SJSA1 (cell line): ENCODE data around the gene SCAF1. TPM values are rescaled to one million over a fixed set of nuclear protein-coding genes. Genes with fewer than 3 reads are reported as not detected.

Source experiments
- DNase-seq, 2 experiments: peaks; one replicate each; pipeline ENCODE4 v3.0.0-alpha.2; 2015 to 2020; ENCODE audit warnings: low spot score in 2 of 2, low read depth in 1 of 2
- H3K27ac ChIP-seq: fragments of 250-450 bp; sonication (Bioruptor Pico); 2 replicates; pipeline ENCODE4 v1.5.1; 2020; ENCODE audit warnings: mild to moderate bottlenecking, moderate library complexity
- H3K27me3 ChIP-seq: fragments of 250-450 bp; sonication (Bioruptor Pico); replicated peaks from 2 replicates; pipeline ENCODE4 v1.5.1; 2020; ENCODE audit warnings: mild to moderate bottlenecking, moderate library complexity
- H3K36me3 ChIP-seq: fragments of 250-450 bp; sonication (Bioruptor Pico); 2 replicates; pipeline ENCODE4 v1.5.1; 2020; ENCODE audit warnings: mild to moderate bottlenecking
- H3K4me1 ChIP-seq: fragments of 250-450 bp; sonication (Bioruptor Pico); replicated peaks from 2 replicates; pipeline ENCODE4 v1.6.1; 2021; ENCODE audit warnings: mild to moderate bottlenecking
- H3K4me3 ChIP-seq: fragments of 250-450 bp; sonication (Bioruptor Pico); 2 replicates; pipeline ENCODE4 v1.5.1; 2020; ENCODE audit warnings: mild to moderate bottlenecking
- H3K9me3 ChIP-seq: fragments of 250-450 bp; sonication (Bioruptor Pico); replicated peaks from 2 replicates; pipeline ENCODE4 v1.5.1; 2020; ENCODE audit warnings: mild to moderate bottlenecking
- total RNA-seq: library from RNA; depleted of rRNA; stranded (reverse); fragments of >200 nt; shearing (Covaris generic); gene quantifications from 2 replicates; pipeline ENCODE4 v1.2.3, GENCODE V29; 2014; rRNA removed

The SCAF1 gene, protein sequence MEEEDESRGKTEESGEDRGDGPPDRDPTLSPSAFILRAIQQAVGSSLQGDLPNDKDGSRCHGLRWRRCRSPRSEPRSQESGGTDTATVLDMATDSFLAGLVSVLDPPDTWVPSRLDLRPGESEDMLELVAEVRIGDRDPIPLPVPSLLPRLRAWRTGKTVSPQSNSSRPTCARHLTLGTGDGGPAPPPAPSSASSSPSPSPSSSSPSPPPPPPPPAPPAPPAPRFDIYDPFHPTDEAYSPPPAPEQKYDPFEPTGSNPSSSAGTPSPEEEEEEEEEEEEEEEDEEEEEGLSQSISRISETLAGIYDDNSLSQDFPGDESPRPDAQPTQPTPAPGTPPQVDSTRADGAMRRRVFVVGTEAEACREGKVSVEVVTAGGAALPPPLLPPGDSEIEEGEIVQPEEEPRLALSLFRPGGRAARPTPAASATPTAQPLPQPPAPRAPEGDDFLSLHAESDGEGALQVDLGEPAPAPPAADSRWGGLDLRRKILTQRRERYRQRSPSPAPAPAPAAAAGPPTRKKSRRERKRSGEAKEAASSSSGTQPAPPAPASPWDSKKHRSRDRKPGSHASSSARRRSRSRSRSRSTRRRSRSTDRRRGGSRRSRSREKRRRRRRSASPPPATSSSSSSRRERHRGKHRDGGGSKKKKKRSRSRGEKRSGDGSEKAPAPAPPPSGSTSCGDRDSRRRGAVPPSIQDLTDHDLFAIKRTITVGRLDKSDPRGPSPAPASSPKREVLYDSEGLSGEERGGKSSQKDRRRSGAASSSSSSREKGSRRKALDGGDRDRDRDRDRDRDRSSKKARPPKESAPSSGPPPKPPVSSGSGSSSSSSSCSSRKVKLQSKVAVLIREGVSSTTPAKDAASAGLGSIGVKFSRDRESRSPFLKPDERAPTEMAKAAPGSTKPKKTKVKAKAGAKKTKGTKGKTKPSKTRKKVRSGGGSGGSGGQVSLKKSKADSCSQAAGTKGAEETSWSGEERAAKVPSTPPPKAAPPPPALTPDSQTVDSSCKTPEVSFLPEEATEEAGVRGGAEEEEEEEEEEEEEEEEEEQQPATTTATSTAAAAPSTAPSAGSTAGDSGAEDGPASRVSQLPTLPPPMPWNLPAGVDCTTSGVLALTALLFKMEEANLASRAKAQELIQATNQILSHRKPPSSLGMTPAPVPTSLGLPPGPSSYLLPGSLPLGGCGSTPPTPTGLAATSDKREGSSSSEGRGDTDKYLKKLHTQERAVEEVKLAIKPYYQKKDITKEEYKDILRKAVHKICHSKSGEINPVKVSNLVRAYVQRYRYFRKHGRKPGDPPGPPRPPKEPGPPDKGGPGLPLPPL
- 23.2 and 27.3 TPM in 2 replicates for total RNA-seq

DNA sequence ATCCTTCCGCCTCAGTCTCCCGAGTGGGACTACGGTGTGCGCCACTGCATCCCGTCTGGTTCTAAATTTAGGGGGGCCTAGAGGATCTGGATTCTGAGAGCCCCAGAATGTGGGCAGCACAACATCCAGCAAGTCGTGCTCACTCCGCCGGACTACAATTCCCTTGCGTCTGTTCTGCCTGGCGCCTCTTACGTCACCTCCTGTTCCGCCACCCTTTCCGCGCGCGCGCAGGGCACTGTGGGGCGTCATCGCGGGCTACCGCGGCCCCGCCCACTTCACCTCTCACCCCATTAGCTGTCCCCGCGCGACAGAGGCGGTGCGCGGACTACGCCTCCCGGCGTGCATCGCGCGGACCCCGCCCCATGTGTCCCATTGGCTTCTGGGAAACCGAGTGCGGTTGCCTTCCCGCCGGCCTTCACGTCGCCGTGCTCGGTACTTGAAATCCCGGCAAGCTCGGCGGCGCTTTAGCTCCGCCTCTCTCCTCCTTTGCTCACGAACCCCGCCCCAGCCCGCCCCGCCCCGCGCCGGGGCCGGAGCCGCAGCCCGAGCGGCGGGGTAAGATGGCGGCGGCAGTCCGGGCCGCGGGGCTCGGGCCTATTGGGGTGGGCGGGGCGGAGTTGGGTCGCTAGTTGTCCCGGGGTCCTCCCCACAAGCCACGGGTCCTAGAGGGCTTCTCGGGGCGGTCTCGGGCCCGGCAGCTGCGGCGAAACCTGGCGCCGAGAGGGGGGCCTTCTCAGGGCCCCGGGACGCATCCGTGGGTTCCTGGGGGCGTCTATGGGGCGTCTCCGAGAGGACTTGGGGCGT lies at the start of gene SCAF1:
Gene SCAF1 (plus strand): TSS at position 522 of the 804 bp plus-strand sequence. CDS start 2,818 bp downstream, outside the sequence.
- Histone ChIP-seq H3K4me3 (peak within 1 kb of the TSS; percentile 59), H3K27me3 (no peaks in the 10 kb centered on the region), H3K36me3 (peaks cover 30% of the 10 kb centered on the region), H3K27ac (peak within 1 kb of the TSS; percentile 100), H3K9me3 (no peaks in the 10 kb centered on the region), H3K4me1 (peaks cover 29% of the 10 kb centered on the region)
- peak; percentile 99 for DNase-seq

DNA sequence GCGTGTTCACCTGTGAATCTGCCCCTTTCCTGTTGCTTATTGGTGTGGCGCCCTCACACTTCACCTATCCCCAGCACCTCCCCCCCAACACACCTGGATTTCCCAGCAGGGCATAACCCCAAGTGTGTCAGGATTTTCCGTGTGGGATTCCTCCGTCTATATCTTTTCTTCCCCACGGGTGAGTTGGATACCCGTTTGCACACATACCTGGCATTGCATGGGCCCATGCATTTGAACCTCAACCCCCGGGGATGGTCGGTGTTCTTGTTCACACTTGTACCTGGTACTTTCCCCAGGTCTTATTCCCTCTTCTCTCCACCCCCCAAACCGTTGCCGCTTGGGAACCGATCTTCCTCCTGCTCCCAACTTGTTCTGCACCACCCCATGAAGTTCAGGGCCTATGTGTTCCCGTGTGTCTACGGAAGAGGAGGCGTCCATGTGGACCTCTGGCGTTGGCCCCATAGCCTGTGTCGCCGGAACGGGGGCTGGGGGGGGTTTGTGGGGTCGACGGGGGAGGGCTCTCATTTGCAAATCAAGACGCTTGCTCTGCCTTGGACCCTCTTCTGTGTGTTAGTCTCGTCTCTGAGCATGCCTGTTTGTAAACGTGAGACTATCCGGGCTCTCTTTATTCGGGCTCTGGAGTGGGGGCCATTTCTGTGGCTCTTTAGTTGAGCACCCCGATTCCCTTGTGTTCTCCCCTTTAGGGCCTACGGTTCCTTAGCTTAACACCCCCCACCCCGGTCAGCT lies 49.4 kb upstream of the SCAF1 start:
- DNase-seq, result peak in 1 of 2 experiments; percentile 28
- no peaks in the 10 kb centered on the region; the same call in 1 of the 2 replicates for H3K9me3 ChIP-seq
- peak overlapping the region; percentile 72 for H3K4me3 ChIP-seq
- H3K27ac ChIP-seq, result no peak overlapping the region
- no peaks in the 10 kb centered on the region for H3K27me3 ChIP-seq
- H3K36me3 ChIP-seq, result peaks cover 36% of the 10 kb centered on the region
- peaks cover 22% of the 10 kb centered on the region for H3K4me1 ChIP-seq

DNA sequence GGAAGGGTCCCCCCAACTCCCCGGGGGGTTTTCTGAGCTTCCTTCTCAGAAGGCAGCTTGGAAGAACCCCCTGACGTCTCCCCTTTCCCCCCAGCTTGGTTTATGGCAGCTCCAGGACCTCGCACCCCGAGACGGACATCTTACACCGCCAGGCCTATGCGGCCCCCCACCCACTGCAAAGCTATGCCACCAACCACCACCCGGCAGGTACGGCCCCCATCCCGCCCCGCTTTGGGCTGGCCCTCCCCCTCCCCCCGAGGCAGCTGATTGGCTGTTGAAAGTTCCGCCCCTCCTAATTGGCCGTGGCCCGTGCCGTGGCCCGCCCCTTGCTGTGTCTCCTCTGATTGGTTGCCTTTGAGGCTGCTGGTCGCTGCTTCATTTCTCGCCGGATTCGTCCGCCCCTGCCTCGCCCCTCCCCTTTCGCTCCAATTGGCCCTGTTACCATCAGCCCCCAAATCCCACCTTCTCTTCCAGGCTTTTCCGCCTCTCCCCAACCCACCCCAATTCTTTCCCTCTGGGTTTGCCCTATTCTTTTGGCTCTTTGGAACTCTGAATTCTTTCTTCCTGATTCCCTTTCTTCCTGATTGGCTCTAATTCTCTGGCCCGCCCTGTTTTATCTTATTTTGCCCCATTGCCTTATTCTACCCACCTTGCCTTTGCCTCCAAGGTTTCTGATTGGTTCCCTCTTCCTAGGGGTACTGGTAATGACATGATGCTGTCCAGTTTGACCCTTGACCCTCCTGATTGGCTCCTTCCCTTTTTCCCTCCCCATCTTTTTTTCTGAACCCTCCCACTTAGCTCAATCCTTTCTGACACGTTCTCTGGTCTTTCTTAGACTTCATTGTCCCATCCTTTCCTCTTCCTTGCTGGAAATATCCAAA lies 48.5 kb upstream of the SCAF1 start:
- peak; percentile 82 to 95 for DNase-seq

DNA sequence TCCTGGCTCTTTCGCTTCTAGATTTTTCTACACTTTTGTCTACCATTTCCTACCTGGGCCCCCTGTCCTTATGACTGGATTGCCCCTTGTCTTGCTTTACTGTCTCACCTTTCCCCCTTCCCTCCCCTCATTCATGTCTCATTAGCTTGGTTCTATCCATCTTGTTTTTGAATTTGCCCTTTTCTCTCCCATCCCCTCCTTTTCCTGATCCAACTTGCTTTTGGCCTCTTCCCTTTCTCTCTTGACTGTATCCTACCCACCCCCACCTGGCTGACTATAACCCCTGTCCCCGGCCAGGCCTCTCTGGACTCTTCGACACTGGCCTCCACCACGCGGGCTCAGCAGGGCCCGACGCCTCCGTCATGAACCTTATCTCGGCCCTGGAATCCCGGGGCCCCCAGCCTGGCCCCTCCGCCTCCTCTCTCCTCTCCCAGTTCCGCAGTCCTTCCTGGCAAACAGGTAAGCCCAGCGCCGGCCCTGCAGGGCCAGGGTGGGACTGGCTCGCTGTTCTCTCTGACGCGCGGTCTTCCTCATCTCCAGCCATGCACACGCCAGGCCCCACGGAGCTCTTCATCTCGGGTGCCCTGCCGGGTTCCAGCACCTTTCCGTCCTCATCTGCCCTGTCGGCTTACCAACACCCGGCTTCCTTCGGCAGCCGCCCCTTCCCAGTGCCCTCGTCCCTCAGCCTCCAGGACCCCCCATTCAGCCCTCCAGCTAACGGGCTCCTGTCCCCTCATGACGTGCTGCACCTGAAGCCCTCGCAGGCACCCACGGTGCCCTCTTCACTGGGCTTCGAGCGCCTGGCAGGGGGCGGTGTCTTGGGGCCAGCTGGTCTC lies 47.6 kb upstream of the SCAF1 start:
- Histone ChIP-seq H3K36me3 (peaks cover 51% of the 10 kb centered on the region), H3K4me3 (no peak overlapping the region), H3K27ac (no peak overlapping the region), H3K27me3 (no peaks in the 10 kb centered on the region), H3K9me3 (no peaks in the 10 kb centered on the region; the same call in 1 of the 2 replicates), H3K4me1 (peaks cover 22% of the 10 kb centered on the region)
- no peak for DNase-seq

More for the DNA sequence above, 48.5 kb upstream of the SCAF1 start:
- H3K27ac ChIP-seq, result no peak overlapping the region
- H3K4me3 ChIP-seq, result peak overlapping the region; percentile 72
- no peaks in the 10 kb centered on the region; the same call in 1 of the 2 replicates for H3K9me3 ChIP-seq
- H3K36me3 ChIP-seq, result peaks cover 42% of the 10 kb centered on the region
- H3K4me1 ChIP-seq, result peaks cover 22% of the 10 kb centered on the region
- H3K27me3 ChIP-seq, result no peaks in the 10 kb centered on the region

DNA sequence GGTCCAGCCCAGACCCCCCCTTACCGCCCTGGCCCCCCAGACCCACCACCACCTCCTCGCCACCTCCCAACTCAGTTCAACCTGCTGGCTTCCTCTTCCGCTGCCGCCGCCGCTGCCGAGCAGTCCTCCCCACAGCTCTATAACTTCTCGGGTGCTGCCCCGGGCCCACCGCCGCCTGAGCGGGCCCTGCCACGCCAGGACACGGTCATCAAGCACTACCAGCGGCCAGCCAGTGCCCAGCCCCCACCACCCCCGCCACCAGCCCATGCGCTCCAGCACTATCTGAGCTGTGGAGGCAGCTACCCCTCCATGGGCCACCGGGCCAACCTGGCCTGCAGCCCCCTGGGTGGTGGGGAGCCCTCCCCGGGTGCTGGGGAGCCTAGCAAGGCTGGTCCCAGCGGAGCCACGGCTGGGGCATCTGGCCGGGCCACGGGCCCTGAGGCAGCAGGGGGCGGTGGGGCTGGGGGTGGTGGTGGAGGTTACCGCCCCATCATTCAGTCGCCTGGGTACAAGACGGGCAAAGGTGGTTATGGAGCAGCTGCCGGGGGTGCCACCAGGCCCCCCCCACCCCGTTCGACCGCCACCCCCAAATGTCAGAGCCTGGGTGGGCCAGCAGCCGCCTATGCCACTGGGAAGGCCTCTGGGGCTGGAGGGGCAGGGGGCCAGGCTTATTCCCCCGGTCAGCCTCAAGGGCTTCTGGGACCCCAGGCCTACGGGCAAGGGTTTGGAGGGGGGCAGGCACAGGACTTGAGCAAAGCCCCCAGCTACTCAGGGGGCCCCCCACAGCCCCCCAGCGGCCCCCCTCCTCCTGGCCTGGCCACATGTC lies 46.8 kb upstream of the SCAF1 start:
- H3K9me3 ChIP-seq, result no peaks in the 10 kb centered on the region
- no peak overlapping the region for H3K27ac ChIP-seq
- H3K36me3 ChIP-seq, result peaks cover 59% of the 10 kb centered on the region
- no peaks in the 10 kb centered on the region for H3K27me3 ChIP-seq
- no peak overlapping the region for H3K4me3 ChIP-seq
- H3K4me1 ChIP-seq, result peaks cover 22% of the 10 kb centered on the region
- DNase-seq, result no peak

DNA sequence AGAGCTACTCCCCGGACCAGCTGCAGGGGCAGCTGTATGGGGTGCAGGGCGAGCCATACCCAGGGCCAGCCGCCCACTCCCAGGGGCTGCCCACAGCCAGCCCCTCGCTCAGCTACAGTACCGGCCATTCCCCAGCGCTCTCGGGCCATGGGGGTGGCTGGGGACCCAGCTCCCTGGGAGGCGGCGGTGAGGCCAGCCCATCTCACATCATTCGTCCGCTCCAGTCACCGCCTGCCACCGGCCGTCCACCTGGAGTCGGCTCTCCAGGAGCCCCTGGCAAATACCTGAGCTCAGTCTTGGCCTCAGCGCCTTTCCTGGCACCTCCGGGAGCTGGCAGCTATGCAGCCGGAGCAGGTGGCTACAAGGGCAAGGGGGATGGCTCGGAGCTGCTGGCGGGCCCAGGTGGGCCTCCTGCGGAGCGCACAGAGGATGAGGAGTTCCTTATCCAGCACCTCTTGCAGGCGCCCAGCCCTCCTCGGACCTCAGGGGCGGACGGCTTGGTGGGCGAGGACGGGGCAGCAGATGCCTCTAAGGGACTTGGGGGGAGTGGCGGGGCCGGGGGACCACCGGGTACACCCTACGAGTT lies 46.1 kb upstream of the SCAF1 start:
- DNase-seq, result no peak
- H3K4me1 ChIP-seq, result peaks cover 16% of the 10 kb centered on the region
- peaks cover 66% of the 10 kb centered on the region for H3K36me3 ChIP-seq
- no peaks in the 10 kb centered on the region for H3K27me3 ChIP-seq
- no peaks in the 10 kb centered on the region for H3K9me3 ChIP-seq
- H3K27ac ChIP-seq, result no peak overlapping the region
- no peak overlapping the region for H3K4me3 ChIP-seq

DNA sequence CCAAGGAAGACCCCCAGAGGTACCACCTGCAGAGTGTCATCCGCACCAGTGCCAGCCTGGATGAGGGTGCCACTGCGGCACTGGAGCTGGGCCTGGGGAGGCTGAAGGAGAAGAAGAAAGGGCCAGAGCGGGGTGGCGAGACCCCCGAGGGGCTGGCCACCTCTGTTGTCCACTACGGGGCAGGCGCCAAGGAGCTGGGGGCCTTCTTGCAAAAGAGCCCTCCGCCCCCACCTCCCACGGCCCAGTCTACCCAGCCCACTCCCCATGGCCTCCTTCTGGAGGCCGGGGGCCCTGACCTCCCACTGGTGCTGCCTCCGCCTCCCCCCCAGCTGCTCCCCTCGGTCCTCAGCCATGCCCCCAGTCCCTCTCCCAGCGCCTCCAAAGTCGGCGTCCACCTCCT lies 45.6 kb upstream of the SCAF1 start:
- Histone ChIP-seq H3K9me3 (no peaks in the 10 kb centered on the region), H3K27ac (no peak overlapping the region), H3K4me3 (no peak overlapping the region), H3K4me1 (peaks cover 16% of the 10 kb centered on the region), H3K27me3 (no peaks in the 10 kb centered on the region), H3K36me3 (peaks cover 71% of the 10 kb centered on the region)
- no peak for DNase-seq

DNA sequence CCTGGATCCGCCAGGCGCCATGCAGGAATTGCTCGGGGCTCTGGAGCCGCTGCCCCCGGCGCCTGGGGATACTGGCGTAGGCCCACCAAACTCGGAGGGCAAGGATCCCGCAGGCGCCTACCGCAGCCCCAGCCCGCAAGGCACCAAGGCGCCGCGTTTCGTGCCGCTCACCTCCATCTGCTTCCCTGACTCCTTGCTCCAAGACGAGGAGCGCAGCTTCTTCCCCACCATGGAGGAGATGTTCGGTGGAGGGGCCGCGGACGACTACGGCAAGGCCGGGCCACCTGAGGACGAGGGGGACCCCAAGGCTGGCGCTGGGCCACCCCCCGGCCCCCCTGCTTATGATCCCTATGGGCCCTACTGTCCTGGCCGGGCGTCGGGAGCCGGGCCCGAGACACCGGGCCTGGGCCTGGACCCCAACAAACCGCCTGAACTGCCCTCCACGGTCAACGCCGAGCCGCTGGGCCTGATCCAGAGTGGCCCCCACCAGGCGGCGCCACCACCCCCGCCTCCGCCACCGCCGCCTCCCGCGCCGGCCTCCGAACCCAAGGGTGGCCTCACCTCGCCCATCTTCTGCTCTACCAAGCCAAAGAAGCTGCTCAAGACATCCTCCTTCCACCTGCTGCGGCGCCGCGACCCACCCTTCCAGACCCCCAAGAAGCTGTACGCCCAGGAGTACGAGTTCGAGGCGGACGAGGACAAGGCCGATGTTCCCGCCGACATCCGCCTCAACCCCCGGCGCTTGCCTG lies 44.9 kb upstream of the SCAF1 start:
- Histone ChIP-seq H3K9me3 (no peaks in the 10 kb centered on the region), H3K4me3 (no peak overlapping the region), H3K27ac (no peak overlapping the region), H3K27me3 (no peaks in the 10 kb centered on the region), H3K4me1 (peaks cover 15% of the 10 kb centered on the region), H3K36me3 (peaks cover 77% of the 10 kb centered on the region)
- DNase-seq, result no peak

DNA sequence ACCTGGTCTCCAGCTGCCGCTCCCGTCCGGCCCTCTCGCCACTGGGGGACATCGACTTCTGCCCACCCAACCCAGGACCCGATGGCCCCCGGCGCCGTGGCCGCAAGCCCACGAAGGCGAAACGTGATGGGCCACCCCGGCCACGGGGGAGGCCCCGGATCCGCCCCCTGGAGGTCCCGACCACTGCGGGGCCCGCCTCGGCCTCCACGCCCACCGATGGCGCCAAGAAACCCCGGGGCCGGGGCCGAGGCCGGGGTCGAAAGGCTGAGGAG lies 44.4 kb upstream of the SCAF1 start:
- H3K4me1 ChIP-seq, result peaks cover 10% of the 10 kb centered on the region
- no peaks in the 10 kb centered on the region for H3K27me3 ChIP-seq
- no peak overlapping the region for H3K27ac ChIP-seq
- H3K9me3 ChIP-seq, result no peaks in the 10 kb centered on the region
- peaks cover 82% of the 10 kb centered on the region for H3K36me3 ChIP-seq
- DNase-seq, result no peak
- H3K4me3 ChIP-seq, result no peak overlapping the region
